Mesothelial cell of epicardium (in vitro differentiated cells): ENCODE results near the gene MRGPRD. TPM values are rescaled to one million over a fixed set of nuclear protein-coding genes. Genes with fewer than 3 reads are reported as not detected.

ENCODE experiments used
- DNase-seq, 2 experiments: peaks; one replicate each; pipeline ENCODE4 v3.0.0; 2021; ENCODE audit warnings: low spot score in 2 of 2; ENCODE audit not compliant: unreplicated experiment in 2 of 2
- H3K27ac Mint-ChIP-seq: 2 replicates; pipeline ENCODE4 v1.8.0; 2021; ENCODE audit warnings: mixed read lengths
- H3K27me3 Mint-ChIP-seq: 2 replicates; pipeline ENCODE4 v1.8.0; 2021; ENCODE audit warnings: low read depth, mixed read lengths
- H3K36me3 Mint-ChIP-seq: 2 replicates; pipeline ENCODE4 v1.8.0; 2021; ENCODE audit warnings: mixed read lengths
- H3K4me1 Mint-ChIP-seq: 2 replicates; pipeline ENCODE4 v1.8.0; 2021; ENCODE audit warnings: mixed read lengths
- H3K4me3 Mint-ChIP-seq: 2 replicates; pipeline ENCODE4 v1.8.0; 2021; ENCODE audit warnings: mild to moderate bottlenecking, moderate library complexity, mixed read lengths
- H3K9me3 Mint-ChIP-seq: 2 replicates; pipeline ENCODE4 v1.8.0; 2021; ENCODE audit warnings: mixed read lengths
- CTCF ChIP-seq: fragments of 200-600 bp; sonication (generic); IDR thresholded peaks from one replicate; pipeline ENCODE4 v1.5.0; 2021; ENCODE audit warnings: antibody characterized with exemption; ENCODE audit not compliant: unreplicated experiment
- total RNA-seq: library from RNA; stranded (reverse); gene quantifications from 3 replicates; pipeline ENCODE4 v1.2.1, GENCODE V29; 2021

MRGPRD gene
- total RNA-seq, 1 donor from 2014 or later, result not detected

- H3K36me3 Mint-ChIP-seq, result no peaks in the 10 kb centered on the region
- H3K27ac Mint-ChIP-seq, result no peak overlapping the region
- peaks cover 3% of the 10 kb centered on the region for H3K4me1 Mint-ChIP-seq
- DNase-seq, result no peak
- peaks cover 3% of the 10 kb centered on the region for H3K27me3 Mint-ChIP-seq
- H3K9me3 Mint-ChIP-seq, result no peaks in the 10 kb centered on the region
- no peak for TF ChIP-seq CTCF
- no peak overlapping the region for H3K4me3 Mint-ChIP-seq
These were observed 21.1 kb downstream of the MRGPRD start for GRCh38 chr11:68959465-68960293.

- no peak overlapping the region for H3K27ac Mint-ChIP-seq
These were observed 22.6 kb downstream of the MRGPRD start for GRCh38 chr11:68958211-68958610.

GRCh38 chr11:68956547-68957254 is 24.1 kb downstream of the MRGPRD start:
- Mint-ChIP-seq H3K4me3 (no peak overlapping the region), H3K4me1 (peaks cover 3% of the 10 kb centered on the region), H3K27me3 (no peaks in the 10 kb centered on the region), H3K9me3 (no peaks in the 10 kb centered on the region), H3K27ac (no peak overlapping the region), H3K36me3 (no peaks in the 10 kb centered on the region)
- DNase-seq, result no peak
- TF ChIP-seq CTCF, result no peak

More at GRCh38 chr11:68958211-68958610, 22.6 kb downstream of the MRGPRD start:
- Mint-ChIP-seq H3K4me3 (no peak overlapping the region), H3K36me3 (no peaks in the 10 kb centered on the region), H3K27me3 (no peaks in the 10 kb centered on the region), H3K4me1 (peaks cover 3% of the 10 kb centered on the region), H3K9me3 (no peaks in the 10 kb centered on the region)
- no peak for TF ChIP-seq CTCF
- no peak for DNase-seq

GRCh38 chr11:68956142-68956541 is 24.6 kb downstream of the MRGPRD start:
- TF ChIP-seq CTCF, result no peak
- H3K4me3 Mint-ChIP-seq, result no peak overlapping the region
- no peaks in the 10 kb centered on the region for H3K36me3 Mint-ChIP-seq
- H3K27me3 Mint-ChIP-seq, result no peaks in the 10 kb centered on the region
- H3K9me3 Mint-ChIP-seq, result no peaks in the 10 kb centered on the region
- DNase-seq, result no peak
- peaks cover 3% of the 10 kb centered on the region for H3K4me1 Mint-ChIP-seq
- H3K27ac Mint-ChIP-seq, result no peak overlapping the region

GRCh38 chr11:68955607-68955958 is 25.2 kb downstream of the MRGPRD start:
- Mint-ChIP-seq H3K27me3 (no peaks in the 10 kb centered on the region), H3K27ac (no peak overlapping the region), H3K9me3 (no peaks in the 10 kb centered on the region), H3K36me3 (no peaks in the 10 kb centered on the region), H3K4me3 (no peak overlapping the region), H3K4me1 (peaks cover 3% of the 10 kb centered on the region)
- TF ChIP-seq CTCF, result no peak
- no peak for DNase-seq
